ENCODE results near the gene GID8.

GID8 gene

GRCh38 chr20:62945771-62946339, 7.9 kb downstream of the GID8 start:
- no peak for DNase-seq

GRCh38 chr20:62946918-62947317, 9.0 kb downstream of the GID8 start:
- DNase-seq, result no peak

DNA sequence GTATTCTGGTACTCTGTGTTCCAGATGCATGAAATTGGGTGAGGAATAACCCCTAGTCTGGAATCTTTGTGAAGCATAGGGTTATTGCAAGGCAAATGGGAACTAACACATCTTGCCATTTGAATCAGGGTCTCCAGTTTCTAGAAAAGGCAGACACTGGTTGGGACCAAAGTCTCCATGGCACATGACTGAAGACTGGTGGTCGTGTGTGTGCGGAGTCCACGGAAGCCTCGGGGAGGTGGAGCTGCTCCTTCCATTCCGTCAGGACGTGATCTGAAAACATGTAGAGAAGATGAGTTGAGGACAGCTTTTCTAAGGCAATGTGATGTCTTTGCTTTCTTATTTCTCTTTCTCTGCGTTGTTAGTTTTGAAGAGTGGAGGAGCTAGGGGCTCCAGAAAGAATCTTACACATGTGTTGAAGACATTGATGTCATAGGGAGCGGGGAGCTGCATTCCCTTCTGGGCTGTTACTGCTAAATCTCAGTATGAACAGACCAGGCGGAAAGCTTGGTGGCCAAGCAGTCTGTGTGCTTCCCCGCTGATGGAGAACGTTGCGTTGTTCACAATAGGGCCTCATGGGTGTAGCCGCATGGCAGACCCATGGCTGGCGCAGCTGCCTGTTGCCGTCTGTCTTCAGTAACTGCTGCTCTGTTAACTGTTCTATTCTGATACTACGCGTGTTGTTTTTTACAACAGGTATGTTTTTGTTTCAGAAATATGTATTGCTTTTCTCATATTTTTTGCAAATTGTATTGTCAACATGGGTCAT, 9.8 kb downstream of the GID8 start:
- DNase-seq, result no peak

DNA sequence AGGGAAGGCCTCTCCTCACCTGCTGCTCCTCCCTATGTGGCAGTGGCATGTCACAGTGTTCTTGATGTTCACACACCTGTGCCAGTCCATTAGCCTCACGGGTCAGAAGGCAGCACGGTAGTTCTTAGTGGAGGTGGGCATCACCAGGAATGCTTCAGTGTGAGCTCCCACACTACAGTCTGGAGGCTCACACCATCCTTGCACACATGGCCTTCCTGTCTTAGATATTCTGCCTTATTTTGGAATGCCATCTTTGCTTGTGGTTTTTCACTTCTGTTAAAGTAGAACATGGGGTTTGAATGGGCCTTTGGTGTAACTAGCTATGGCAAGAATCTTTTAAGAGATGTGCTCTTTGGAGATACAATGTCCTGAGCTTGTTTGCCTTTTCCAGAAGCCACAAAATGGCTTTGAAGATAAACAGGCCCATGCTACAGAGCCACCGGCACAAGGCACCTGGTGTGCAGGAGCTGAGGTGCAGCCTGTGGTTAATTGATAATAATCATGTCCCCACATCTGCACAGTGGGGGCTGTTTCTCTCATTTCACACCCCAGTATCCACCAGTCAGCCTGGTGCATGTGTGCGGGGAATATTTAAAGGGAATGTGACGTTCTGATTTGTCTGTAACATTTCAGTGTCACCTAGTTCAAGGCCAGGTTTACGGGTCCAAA, 11.3 kb downstream of the GID8 start:
- no peak for DNase-seq

- no peak for DNase-seq
Measured at GRCh38 chr20:62949962-62950361, 12.0 kb downstream of the GID8 start.

GRCh38 chr20:62950741-62951140, 12.8 kb downstream of the GID8 start:
- DNase-seq, result no peak

DNA sequence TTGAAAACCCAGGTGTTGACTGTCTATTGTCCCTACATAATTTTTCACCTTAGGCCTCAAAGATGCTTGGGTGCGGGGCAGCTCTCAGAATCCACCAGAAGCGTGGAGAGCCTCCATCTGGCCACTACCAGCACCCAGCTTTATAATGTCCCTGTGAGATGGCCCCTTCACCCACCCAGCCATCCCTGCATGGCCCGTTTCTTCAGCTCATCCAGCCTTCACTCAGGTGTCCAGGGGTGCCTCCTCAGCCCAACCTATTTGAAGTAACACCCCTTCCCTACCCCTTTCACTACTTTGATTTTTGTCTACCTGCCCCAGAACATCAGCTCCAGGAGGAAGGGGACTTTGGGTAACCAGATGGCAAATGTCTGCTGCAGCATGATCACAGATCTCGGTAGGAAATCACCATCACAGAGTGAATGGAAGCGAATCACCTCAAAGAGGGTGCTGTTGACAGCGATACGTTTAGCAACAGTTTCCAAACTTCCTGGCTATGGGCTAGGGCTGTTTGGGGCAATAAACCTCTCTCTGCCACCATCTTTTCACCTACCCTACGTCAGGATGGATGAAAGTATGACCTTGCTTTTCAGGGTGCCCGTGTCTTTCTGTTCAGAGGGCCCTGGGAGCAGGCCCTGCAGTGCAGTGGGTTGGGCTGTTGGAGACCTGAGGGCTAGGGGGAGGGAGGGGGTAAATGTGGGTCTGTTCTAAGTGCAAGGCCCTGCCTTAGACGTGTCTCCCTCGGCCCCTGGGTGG, 13.4 kb downstream of the GID8 start:
- DNase-seq, result no peak

- no peak for DNase-seq
Measured at GRCh38 chr20:62951896-62952372, 14.0 kb downstream of the GID8 start.

DNA sequence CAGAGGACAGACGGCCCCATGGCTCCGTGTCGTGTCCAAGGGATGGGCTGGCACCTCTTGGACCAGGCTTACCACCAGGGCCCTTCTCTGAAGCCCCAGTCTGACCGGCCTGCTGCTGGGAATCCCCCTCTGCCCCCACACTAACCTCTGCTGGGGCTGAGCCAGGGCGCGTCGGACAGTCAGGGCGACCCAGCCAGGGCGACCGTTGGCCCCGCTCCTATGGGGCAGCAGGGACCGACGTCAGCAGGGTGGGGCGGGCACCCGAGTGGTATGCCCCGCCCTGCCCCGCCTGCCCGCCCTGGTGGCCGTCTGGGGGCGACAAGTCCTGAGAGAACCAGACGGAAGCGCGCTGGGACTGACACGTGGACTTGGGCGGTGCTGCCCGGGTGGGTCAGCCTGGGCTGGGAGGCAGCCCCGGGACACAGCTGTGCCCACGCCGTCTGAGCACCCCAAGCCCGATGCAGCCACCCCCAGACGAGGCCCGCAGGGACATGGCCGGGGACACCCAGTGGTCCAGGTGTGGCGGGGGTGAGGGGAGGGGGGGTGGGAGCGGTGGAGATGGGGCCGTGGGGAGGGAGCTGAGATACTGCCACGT, 14.5 kb downstream of the GID8 start, which contains the start of gene SLC17A9:
TSS of gene SLC17A9 (plus strand) at position 337 of the 595 bp plus-strand sequence. CDS start at position 459, 122 bp downstream.
- DNase-seq, result no peak

GRCh38 chr20:62952968-62953838, 15.3 kb downstream of the GID8 start:
- no peak for DNase-seq

DNA sequence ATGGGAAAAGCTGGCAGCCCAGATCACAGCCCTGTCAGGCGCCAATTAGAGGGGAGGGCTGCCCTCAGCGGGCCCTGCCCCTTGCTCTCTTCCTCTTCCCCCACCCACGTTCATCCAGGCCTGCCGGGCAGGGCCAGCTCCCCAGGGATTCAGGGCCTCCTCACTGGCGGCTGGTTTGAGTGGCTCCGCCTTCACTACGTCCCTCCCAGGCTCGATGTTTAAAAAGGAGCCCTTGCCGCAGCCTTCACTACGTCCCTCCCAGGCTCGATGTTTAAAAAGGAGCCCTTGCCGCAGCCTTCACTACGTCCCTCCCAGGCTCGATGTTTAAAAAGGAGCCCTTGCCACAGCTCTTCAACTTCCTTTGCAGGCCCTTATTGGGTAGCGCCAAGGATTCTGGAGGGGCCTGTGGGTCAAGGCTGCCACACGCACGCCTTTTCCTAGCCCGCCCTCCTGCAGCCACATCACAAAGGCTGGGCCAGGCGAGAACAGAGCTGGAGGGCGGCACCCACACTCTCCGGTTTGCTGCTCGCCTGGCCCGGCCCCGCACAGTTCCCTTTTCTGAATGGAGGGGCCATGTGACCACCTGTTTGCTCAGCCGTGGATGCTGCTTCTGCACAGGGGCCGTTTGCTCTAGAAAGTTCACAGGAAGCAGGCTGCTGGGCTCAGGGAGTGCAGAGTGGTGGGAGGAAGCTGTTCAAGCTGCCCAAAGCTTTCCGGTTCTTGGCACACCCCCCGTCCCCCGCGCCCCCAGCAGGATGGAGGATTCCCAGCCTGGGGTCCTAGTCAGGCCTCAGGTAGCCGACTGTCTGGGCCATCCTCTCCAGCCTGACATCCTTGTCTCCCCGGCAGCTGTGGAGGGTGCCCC, 16.1 kb downstream of the GID8 start:
- DNase-seq, result peak; percentile 77 to 85

DNA sequence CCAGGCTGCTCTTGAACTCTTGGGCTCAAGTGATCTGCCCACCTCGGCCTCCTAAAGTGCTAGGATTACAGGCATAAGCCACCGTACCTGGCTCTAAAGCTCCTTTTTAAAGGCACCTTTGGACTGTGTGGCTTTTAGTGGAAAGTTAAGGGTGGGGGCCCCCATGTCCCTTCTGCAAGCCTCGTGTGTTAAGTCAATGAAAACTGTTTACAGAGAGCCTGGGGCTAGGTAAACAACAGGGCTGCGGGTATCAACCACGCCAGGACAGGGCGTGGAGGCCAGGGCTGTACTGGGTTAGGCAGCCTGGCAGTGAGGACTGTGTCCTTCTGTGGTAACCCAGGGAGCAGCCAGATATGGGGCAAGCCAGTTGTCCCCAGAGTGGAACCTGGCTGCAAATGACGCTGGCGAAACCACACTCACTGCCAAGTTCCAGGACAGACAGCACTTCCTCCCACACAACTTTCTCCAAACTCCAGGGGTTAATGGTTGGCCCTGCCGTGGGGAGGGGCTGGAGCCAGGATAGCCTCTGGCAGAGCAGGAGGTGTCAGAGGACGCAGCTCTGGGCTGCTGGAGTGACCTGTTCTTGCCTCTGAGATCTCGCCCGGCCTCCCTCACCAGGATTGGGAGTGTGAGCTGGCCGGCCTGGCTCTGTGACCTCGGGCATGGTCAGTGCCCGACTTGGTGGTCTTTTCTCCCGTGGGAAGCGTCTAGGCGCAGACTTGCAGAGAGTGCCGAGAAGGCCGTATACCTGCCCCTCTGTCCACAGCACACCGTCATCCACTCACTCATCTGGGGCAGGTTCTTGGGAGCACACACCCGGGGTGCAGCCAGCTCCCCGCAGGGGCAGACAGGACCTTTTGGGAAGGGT, 17.8 kb downstream of the GID8 start:
- no peak for DNase-seq

DNA sequence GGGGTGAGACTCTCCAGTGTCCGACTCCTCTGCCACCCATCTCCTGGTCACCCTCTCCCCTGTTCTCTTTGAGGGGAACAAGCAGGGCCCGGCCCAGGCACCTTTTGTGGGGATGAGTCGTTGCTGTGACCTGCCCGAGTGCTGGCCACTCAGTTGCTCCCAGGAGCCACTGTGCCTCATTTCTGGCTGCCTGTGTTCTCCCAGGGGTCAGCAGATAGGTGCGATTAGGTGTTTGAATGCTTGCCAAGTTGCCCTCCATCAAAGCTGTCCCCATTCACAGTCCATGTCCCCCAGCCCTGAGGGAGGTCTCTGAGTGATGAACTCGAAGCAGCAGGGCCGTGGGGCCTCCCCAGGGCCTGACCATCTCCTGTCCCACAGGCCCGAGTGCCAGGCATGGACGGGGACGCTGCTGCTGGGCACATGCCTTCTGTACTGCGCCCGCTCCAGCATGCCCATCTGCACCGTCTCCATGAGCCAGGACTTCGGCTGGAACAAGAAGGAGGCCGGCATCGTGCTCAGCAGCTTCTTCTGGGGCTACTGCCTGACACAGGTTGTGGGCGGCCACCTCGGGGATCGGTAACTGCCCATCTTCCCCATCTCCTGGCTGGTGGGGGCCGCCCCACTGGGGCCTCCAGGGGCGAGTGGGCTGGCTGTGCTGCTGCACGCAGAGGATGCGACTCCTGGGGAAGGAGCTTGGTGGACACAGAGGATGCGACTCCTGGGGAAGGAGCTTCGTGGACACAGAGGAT, 18.6 kb downstream of the GID8 start:
- no peak for DNase-seq

DNA sequence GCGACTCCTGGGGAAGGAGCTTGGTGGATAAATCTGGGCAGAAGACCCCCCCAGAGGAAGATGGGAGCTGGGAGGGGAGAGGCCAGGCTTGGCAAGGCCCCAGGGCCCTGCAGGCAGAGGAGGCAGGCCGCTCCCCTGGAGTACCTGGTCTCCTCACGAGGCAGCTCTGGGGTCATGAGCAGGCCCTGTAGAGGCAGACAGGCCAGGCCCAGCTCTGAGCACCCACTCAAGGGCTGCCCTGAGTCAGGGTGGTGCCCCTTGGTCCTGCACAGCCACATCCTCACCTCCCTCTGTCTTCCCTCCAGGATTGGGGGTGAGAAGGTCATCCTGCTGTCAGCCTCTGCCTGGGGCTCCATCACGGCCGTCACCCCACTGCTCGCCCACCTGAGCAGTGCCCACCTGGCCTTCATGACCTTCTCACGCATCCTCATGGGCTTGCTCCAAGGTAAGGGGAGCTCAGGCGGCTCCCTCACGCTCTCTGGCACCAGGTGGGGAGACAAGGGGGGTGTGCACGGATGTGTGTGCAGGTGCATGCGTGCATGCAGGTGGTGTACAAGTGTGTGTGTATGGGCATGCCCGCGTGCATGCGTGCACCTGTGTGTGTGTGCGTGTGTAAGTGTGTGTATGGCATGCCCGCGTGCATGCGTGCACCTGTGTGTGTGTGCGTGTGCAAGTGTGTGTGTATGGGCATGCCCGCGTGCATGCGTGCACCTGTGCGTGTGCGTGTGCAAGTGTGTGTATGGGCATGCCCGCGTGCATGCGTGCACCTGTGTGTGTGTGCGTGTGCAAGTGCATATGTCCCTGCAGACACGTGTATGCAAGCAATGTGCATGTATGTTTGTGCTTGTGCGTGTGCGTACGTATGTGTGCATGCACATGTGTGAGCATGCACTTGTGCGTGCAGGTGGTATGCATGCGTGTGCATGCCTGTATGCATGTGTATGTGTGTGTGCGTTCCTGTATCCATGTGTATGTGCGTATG, 19.5 kb downstream of the GID8 start:
- no peak for DNase-seq

GRCh38 chr20:62958388-62959100, 20.6 kb downstream of the GID8 start:
- no peak for DNase-seq

GRCh38 chr20:62959101-62959971, 21.4 kb downstream of the GID8 start:
- DNase-seq, result no peak
